Measurements from ENCODE around the gene USP12.

DNA sequence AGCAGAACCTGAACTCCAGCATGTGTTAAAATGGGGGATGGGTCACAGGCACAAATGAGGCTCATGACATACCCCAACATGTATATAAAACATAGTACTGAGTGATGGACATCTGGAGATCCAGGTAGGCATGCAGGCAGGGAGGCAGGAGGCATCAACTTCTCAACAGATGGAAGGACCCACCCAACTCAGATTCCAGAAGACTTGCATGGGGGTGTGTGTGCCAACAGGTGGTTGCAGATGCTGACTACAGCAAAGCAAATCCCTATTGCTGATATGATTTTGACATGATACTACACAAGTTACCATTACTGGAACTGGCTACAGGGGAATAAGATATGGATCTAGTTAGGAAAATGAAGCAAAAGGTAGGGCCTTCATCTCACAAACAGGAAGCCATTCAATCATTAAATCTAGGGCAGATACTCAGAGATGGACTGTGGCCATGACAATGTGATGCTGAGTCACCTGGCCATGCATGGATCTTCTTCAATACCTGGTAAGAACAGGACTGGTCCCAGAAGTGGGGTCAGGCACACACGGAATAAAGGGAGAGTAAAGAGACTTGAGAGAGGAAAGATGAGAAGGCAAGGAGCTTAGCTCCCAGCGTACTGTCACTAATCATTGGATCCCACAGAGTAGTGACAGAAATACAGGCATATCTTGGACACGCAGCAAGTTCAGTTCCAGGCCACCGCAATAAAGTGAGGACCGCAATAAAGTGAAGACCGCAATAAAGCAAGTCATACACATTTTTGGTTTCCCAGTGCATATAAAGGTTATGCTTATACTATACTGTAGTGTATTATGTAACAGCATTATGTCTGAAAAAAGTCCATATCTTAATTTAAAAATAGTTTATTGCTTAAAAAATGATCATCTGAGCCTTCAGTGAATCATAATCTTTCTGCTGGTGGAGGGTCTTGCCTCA, 91.3 kb downstream of the USP12 start:
- TF ChIP-seq POLR2A (IDR thresholded peaks at IDR 0.05) = no peak
- TF ChIP-seq, protein P1, sequence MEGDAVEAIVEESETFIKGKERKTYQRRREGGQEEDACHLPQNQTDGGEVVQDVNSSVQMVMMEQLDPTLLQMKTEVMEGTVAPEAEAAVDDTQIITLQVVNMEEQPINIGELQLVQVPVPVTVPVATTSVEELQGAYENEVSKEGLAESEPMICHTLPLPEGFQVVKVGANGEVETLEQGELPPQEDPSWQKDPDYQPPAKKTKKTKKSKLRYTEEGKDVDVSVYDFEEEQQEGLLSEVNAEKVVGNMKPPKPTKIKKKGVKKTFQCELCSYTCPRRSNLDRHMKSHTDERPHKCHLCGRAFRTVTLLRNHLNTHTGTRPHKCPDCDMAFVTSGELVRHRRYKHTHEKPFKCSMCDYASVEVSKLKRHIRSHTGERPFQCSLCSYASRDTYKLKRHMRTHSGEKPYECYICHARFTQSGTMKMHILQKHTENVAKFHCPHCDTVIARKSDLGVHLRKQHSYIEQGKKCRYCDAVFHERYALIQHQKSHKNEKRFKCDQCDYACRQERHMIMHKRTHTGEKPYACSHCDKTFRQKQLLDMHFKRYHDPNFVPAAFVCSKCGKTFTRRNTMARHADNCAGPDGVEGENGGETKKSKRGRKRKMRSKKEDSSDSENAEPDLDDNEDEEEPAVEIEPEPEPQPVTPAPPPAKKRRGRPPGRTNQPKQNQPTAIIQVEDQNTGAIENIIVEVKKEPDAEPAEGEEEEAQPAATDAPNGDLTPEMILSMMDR (IDR thresholded peaks at IDR 0.05) = no peak
